ENCODE data around the gene HMGXB3. TPM values are rescaled to one million over a fixed set of nuclear protein-coding genes. Genes with fewer than 3 reads are reported as not detected.
"Not testable (repeated sequence)": the region's sequence is repeated elsewhere in the genome, so short reads cannot be mapped to it uniquely, and the experiment has no call there.

The HMGXB3 gene
- total RNA-seq, 2 donors from 2014 or later: 31.9 to 40.8 TPM

DNA sequence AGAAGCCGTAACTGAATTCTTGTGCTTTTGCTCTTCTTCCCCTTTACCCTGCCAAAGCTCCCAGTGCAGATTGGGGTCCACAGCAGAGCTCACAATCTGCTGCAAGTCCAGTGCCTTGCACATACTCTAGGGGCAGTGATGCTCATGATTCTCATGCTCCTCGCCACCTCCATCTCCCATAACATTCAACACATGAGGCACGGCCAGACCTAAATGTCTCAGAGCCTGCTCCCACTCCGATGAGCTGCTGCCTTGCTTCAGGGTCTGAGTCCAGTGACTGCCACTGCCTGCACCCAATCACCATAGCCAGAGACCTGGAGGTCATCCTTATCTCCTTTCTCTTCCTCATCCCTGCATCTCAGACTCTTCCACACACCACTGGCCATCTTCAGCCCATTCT lies 75.3 kb downstream of the HMGXB3 start:
- H3K9me3 ChIP-seq (ENCODE audit: control insufficient read depth, low read length, poor library complexity, severe bottlenecking): no peaks in the 10 kb centered on the region
- peaks cover 2% of the 10 kb centered on the region for H3K36me3 Mint-ChIP-seq (ENCODE audit: low read depth)
- DNase-seq: no peak
- peaks cover 22% of the 10 kb centered on the region for H3K27me3 Mint-ChIP-seq
- no peaks in the 10 kb centered on the region for H3K4me1 Mint-ChIP-seq
- no peak for ATAC-seq
- H3K4me3 Mint-ChIP-seq: no peak overlapping the region
- no peak overlapping the region for H3K27ac Mint-ChIP-seq

DNA sequence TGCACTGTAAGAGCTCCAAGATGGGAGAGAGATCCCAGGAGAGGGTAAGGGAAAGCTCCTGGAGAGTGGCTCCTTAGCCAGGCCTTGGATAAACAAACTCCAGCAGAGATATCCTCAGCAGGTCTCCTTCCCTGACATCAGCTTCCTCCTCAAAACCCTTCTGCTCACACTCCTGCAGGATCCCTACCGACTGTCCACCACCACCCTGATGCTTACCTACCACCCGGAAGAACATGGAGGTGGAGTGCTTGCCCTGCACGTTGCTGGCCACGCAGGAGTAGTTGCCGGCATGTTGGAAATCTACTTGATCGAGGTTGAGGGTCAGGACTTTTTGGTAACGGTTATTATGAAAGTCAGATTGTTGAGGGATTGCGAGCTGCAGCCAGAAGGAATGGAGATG lies 76.5 kb downstream of the HMGXB3 start:
- Mint-ChIP-seq H3K27me3 (peaks cover 34% of the 10 kb centered on the region), H3K4me1 (peaks cover 5% of the 10 kb centered on the region), H3K4me3 (no peak overlapping the region), H3K27ac (no peak overlapping the region), H3K36me3 (ENCODE audit: low read depth) (peaks cover 4% of the 10 kb centered on the region)
- no peak for DNase-seq
- no peak for ATAC-seq
- no peaks in the 10 kb centered on the region for H3K9me3 ChIP-seq (ENCODE audit: control insufficient read depth, low read length, poor library complexity, severe bottlenecking)

DNA sequence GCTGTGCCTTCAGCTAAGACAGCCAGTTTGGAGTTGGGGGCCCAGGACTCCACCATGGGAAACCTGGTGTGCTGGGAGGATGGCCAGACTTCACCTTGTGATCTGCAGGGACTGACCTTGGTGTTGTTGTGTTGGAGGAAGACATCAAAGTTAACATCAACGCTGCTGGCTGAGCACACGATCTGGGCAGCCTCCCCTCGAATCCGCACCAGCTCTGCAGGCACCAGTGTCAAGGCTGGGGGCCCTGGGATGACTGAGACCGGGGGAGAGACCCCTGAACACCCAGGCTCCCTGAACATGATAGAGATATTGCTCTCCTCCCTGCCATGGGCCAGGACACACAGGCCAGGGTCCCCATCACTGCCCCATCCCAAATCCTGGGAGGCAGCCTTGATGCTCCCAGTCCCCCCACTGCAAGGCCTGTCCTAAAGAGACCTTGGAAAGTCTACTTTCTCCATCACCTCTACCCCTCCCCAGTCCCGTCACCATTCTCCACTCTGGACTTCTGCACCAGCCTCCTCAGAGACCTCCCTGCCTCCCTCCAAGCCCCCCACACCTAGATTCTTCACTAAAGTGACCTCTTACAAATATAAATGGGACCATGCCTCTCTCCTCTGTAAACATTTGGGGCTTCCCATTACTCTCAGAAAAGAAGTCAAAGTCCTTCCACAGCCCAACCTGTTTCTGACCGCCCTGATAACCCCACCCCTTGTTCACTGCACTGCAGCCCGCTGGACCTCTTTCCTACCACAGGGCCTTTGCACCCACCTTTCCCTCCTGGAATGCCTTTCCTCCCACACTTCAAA lies 77.7 kb downstream of the HMGXB3 start:
- ATAC-seq: no peak
- Mint-ChIP-seq H3K27me3 (peaks cover 45% of the 10 kb centered on the region), H3K36me3 (ENCODE audit: low read depth) (peaks cover 4% of the 10 kb centered on the region), H3K4me1 (peaks cover 7% of the 10 kb centered on the region), H3K4me3 (no peak overlapping the region), H3K27ac (no peak overlapping the region)
- DNase-seq: no peak
- H3K9me3 ChIP-seq (ENCODE audit: control insufficient read depth, low read length, poor library complexity, severe bottlenecking): no peaks in the 10 kb centered on the region

DNA sequence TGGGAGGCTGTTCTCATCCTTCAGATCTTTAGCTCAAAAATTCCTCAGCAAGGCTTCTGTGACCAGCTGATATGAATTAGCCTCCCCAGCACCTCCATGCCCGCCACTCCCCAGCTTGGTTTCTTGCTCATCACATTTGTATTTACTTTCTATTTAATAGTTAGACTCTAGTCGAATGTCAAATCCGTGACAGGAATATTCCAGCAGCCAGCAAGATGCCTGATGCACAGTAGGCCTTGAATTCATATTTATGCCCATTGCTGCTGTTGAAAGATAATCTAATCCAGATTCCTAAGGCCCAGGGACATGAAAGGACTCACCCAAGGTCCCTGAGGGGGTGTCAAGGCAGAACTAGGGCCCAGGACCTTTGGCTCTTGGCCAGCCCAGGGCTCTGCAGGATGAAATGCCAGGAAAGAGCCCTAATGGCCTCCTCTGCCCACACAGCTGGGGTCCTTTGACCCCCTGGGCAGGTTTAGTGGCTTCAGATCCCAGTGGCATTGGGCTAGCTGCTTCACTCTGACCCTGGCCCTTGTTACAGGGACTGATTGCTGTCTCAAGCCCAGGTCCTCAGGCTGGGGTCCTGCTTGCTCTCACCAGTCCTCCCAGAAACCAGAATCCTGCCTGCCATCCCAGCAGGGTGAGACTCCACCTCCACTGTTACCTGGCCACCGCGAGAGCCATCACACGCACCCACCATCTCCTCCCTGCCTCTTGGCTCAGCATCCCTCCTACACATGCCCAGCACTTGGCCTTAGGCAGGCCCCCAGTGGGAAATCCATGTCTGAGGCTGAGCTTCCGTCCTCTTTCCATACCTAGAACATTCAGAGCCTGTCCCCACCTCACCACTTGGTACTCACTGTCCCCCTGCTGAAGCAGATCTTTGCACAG lies 78.5 kb downstream of the HMGXB3 start:
- Mint-ChIP-seq H3K4me1 (peaks cover 12% of the 10 kb centered on the region), H3K36me3 (ENCODE audit: low read depth) (peaks cover 4% of the 10 kb centered on the region), H3K4me3 (no peak overlapping the region), H3K27me3 (peaks cover 53% of the 10 kb centered on the region), H3K27ac (no peak overlapping the region)
- no peaks in the 10 kb centered on the region for H3K9me3 ChIP-seq (ENCODE audit: control insufficient read depth, low read length, poor library complexity, severe bottlenecking)
- DNase-seq (no peak), ATAC-seq (no peak)

DNA sequence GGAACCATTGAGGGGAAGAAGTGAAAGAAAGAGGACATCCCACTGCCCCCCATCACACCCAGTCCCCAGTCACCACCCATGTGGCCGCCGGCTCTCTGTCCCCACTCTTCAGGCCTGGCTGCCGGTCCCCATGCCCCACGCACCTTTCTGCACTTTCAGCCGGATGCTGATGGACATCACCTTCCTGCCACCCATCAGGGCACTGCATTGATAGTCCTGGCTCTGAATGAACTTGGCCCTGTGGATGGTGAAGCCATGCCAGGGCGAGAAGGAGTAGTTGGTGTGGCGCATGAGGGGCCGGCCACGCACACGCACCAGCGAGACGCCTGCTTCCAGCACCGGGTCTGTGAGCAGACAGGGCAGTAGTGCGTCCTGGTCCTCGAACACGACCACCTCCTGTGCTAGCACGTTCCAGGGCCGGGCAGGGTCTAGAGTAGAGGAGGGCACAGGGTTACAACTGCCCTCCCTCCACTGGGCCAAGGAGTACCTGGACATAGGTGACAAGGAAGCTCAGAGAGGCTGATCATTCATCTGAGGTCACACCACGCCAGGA lies 79.4 kb downstream of the HMGXB3 start:
- DNase-seq (no peak), ATAC-seq (no peak)
- no peaks in the 10 kb centered on the region for H3K9me3 ChIP-seq (ENCODE audit: control insufficient read depth, low read length, poor library complexity, severe bottlenecking)
- Mint-ChIP-seq H3K36me3 (ENCODE audit: low read depth) (peaks cover 4% of the 10 kb centered on the region), H3K27me3 (peaks cover 53% of the 10 kb centered on the region), H3K4me3 (no peak overlapping the region), H3K4me1 (peaks cover 12% of the 10 kb centered on the region), H3K27ac (no peak overlapping the region)

DNA sequence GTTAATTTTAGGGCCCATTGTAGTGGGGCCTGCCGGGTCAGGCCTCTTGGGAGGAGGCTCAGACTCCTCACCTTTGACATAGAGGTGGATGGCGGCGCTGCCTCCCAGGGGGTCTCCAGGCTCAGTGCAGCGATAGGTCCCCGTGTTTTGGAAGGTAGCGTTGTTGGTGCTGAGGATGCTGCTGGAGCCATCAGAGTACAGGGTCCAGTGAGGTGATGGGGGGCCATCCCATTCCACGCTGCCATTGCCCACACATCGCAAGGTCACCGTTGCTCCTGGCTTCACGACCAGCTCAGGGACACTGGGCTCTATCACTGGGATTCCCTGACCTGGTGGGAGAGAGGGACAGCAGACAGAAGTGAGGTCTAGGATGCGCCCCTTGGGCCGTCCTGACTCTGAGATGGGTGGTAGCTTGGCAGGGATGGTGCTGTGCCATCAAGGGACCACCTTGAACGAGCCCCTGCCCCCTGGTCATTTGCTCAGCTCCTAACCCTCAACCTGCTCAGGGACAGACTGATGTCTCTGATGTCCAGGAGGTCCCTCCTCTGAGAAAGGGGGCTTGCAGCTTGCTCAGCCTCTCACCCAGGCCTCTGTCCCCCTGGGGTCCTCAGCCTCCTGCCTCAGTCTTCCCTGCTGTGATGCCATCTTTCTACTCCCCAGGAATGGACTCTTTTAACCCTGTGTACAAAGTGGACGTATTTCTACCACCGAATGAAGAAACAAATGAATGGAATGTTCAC lies 80.3 kb downstream of the HMGXB3 start:
- no peak for ATAC-seq
- Mint-ChIP-seq H3K27me3 (peaks cover 60% of the 10 kb centered on the region), H3K27ac (no peak overlapping the region), H3K36me3 (ENCODE audit: low read depth) (peaks cover 7% of the 10 kb centered on the region), H3K4me1 (peaks cover 12% of the 10 kb centered on the region), H3K4me3 (no peak overlapping the region)
- no peak for DNase-seq
- H3K9me3 ChIP-seq (ENCODE audit: control insufficient read depth, low read length, poor library complexity, severe bottlenecking): no peaks in the 10 kb centered on the region

DNA sequence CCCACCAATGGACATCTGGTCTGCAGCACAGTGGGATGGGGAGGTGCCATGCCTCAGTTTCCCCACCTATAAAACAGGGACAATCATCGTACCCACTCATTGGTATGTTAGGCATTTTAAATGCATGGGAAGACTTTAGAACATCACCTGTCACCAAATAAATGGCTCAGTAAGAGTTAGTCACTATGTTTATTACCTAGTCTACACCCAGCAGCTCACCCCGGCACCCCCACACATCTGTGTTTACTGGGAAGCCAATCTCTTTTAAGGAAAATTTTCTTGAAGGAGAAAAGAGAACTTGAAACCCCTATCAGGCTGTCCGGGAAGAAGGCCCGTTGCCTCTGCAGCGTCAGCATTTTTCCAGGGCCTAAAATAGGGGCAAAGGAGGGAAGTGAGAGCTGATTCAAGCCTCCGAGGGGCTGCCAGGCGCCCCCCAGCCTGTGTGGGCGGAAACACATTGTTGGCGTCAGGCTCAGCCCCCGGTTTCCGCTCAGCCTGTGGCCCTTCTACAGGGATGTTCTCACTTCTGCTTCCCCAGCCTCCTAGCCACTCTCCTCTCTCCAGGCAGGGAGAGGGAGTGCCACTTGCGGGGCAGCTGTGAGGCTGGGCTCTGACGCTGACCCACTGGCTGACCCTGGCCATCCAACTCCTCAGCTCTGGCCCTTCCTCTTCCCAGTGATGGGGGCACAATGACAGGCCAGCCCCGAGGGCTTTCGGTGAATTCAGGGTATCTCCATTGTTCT lies 81.2 kb downstream of the HMGXB3 start:
- Mint-ChIP-seq H3K27me3 (peaks cover 68% of the 10 kb centered on the region), H3K4me3 (no peak overlapping the region), H3K36me3 (ENCODE audit: low read depth) (peaks cover 7% of the 10 kb centered on the region), H3K4me1 (peaks cover 12% of the 10 kb centered on the region), H3K27ac (no peak overlapping the region)
- DNase-seq (no peak), ATAC-seq (peak; percentile 48)
- no peaks in the 10 kb centered on the region for H3K9me3 ChIP-seq (ENCODE audit: control insufficient read depth, low read length, poor library complexity, severe bottlenecking)

DNA sequence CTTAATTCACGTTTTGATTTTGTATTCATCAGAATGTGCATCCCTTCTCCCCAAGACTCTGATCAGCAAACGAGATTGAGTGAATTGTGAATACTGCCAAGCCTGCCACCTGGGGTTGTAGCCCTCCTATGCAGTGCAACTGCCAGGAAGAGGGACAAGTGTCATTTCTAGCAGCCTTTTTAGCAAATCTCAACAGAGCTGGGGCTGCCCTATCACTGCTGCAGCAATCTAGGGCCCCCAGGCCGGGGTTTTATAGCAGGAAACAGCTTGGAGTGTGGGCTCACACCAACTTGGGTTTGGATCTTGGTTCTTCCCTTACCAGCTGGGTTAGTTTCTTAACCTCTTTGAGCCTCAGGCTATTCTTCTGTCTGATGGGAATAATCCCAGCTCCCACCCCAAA lies 81.8 kb downstream of the HMGXB3 start:
- no peak overlapping the region for H3K27ac Mint-ChIP-seq
- DNase-seq: no peak
- H3K27me3 Mint-ChIP-seq: peaks cover 75% of the 10 kb centered on the region
- no peak overlapping the region for H3K4me3 Mint-ChIP-seq
- ATAC-seq: no peak
- peaks cover 12% of the 10 kb centered on the region for H3K4me1 Mint-ChIP-seq
- H3K9me3 ChIP-seq (ENCODE audit: control insufficient read depth, low read length, poor library complexity, severe bottlenecking): no peaks in the 10 kb centered on the region
- H3K36me3 Mint-ChIP-seq (ENCODE audit: low read depth): peaks cover 7% of the 10 kb centered on the region

DNA sequence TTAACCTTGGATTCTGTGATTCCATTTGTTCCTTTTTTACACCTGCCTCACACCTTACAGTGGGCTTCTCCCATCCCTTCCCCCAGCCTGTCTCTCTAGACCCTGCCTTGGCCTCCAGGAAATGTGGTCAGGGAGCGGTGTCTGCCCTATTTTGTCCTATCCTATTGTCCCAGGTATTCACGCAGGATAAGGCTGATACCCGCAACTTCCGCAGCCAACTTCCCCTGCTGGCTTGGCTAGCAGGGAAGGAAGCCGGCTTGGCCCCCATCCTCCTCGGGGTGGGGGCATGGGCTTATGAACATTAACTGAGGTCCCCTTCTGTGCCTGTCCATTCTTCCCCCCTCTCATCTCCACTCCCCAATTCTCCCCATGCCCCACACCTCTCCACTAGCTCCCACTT lies 82.3 kb downstream of the HMGXB3 start:
- ATAC-seq (no peak), DNase-seq (no peak)
- H3K36me3 Mint-ChIP-seq (ENCODE audit: low read depth): peaks cover 7% of the 10 kb centered on the region
- peaks cover 12% of the 10 kb centered on the region for H3K4me1 Mint-ChIP-seq
- H3K4me3 Mint-ChIP-seq: no peak overlapping the region
- H3K27ac Mint-ChIP-seq: no peak overlapping the region
- H3K9me3 ChIP-seq (ENCODE audit: control insufficient read depth, low read length, poor library complexity, severe bottlenecking): no peaks in the 10 kb centered on the region
- peaks cover 80% of the 10 kb centered on the region for H3K27me3 Mint-ChIP-seq

DNA sequence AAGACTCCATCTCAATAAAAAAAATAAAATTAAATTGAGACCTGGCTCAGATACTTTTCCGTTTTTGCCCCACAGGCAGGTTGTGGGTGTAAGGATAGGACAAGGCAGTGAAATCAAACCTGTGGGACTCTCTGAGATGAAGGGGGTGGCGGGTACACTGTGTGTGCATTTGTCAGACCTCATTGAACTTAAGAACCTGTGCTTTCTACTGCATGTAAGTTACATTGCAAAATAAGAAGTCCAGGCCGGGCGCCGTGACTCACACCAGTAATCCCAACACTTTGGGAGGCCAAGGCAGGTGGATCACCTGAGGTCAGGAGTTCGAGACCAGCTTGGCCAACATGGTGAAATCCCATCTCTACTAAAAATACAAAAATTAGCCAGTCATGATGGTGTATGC lies 84.2 kb downstream of the HMGXB3 start:
- not testable (repeated sequence) for H3K4me3 Mint-ChIP-seq; ATAC-seq; H3K36me3 Mint-ChIP-seq (ENCODE audit: low read depth); DNase-seq; H3K27ac Mint-ChIP-seq; H3K9me3 ChIP-seq (ENCODE audit: control insufficient read depth, low read length, poor library complexity, severe bottlenecking)
- Mint-ChIP-seq H3K4me1 (peaks cover 12% of the 10 kb centered on the region), H3K27me3 (peaks cover 76% of the 10 kb centered on the region)

DNA sequence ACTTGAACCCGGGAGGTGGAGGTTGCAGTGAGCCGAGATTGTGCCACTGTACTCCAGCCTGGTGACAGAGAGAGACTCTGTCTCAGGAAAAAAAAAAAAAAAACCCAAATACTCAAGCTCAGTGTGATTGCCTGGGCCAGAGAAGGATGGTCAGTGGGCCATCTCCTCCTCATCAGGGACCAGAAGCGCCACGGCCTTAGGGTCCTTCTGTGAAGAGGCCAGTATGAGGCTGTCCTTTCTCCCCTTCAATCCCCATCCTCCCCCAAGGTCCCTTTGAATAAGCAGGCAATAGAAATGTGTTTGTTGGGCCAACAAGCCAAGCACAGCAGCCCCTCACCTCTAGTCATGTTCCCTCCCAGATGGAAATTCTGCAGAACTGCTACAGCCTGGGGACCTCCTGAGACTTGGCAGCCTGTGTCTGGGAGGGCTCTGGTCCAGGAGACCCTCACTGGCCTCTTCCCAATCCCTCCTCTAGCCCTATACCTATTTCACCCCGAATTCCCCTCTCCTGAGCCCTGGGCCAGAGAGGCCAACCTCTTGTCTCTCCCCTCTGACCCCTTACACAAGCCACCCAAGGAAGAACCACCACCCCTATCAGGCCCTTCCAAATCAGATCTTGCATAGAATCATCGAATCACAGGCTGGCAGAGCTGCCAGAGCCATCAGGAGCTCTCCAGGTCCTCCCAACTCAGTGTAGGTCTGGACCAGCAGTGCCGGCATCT lies 84.8 kb downstream of the HMGXB3 start:
- H3K4me1 Mint-ChIP-seq: peaks cover 12% of the 10 kb centered on the region
- no peak for ATAC-seq
- DNase-seq: no peak
- no peaks in the 10 kb centered on the region for H3K9me3 ChIP-seq (ENCODE audit: control insufficient read depth, low read length, poor library complexity, severe bottlenecking)
- no peak overlapping the region for H3K27ac Mint-ChIP-seq
- peaks cover 74% of the 10 kb centered on the region for H3K27me3 Mint-ChIP-seq
- H3K4me3 Mint-ChIP-seq: peak overlapping the region; percentile 61
- H3K36me3 Mint-ChIP-seq (ENCODE audit: low read depth): peaks cover 5% of the 10 kb centered on the region
